RWPE1 (cell line): ENCODE measurements around the gene MARCHF9.

Experiments used
- CTCF ChIA-PET: fragments of 350-600 bp; sonication (Branson Sonifier 250); formaldehyde crosslinking; extraction: SDS; loops from one replicate; lab custom pipeline; 2021; lab: Yijun Ruan, JAX
- POLR2A ChIA-PET: fragments of 400-600 bp; formaldehyde crosslinking; extraction: SDS; loops from one replicate; lab custom pipeline; 2020; ENCODE audit warnings: antibody characterized with exemption; ENCODE audit not compliant: low non-redundant PET; lab: Yijun Ruan, JAX
- DNase-seq: peaks from one replicate; pipeline ENCODE4 v3.0.0; 2012; ENCODE audit warnings: low spot score
- H3K27ac ChIP-seq: fragments of 450-650 bp; 2 replicates; pipeline ENCODE4 v1.5.1; 2017
- CTCF ChIP-seq: fragments of 450-650 bp; conservative IDR thresholded peaks from 2 replicates; pipeline ENCODE4 v1.5.1; 2017; ENCODE audit warnings: low read depth, mild to moderate bottlenecking

Gene MARCHF9

GRCh38 chr12:57765698-57766463 is 11.0 kb downstream of the MARCHF9 start:
- ChIA-PET CTCF (interaction anchor here (0.6 to 2.3 kb wide), 6 partner anchors 7 to 141 kb away, joined by 3 to 9 read pairs (median 4); partner anchors contain the start of gene TSFM), POLR2A (no interaction called here)
- no peak for DNase-seq

GRCh38 chr12:57766464-57767304 is 11.8 kb downstream of the MARCHF9 start, which contains the start of gene CYP27B1:
TSS of gene CYP27B1 (minus strand) at chr12:57767078. CDS start at chr12:57767041, 37 bp downstream.
- TF ChIP-seq CTCF: no peak
- H3K27ac ChIP-seq: peak within 1 kb of the TSS; percentile 89
- peak; percentile 68 for DNase-seq
- ChIA-PET CTCF (interaction anchor here (0.6 to 2.3 kb wide), 6 partner anchors 8 to 762 kb away, joined by 3 to 9 read pairs (median 4); partner anchors contain the start of gene TSFM), POLR2A (no interaction called here)

More at GRCh38 chr12:57765698-57766463, 11.0 kb downstream of the MARCHF9 start:
- no peak for TF ChIP-seq CTCF
- H3K27ac ChIP-seq: peak overlapping the region; percentile 89

- POLR2A ChIA-PET: no interaction called here
- DNase-seq: no peak
- peak overlapping the region; percentile 89 for H3K27ac ChIP-seq
- CTCF ChIA-PET: interaction anchor here (0.6 to 2.3 kb wide), 3 partner anchors 9 to 761 kb away, joined by 3 to 9 read pairs (median 3); partner anchors contain the start of gene TSFM
- TF ChIP-seq CTCF: no peak
These were observed 12.4 kb downstream of the MARCHF9 start for GRCh38 chr12:57767305-57767698.

- CTCF ChIA-PET: interaction anchor here (2.3 kb wide), 1 partner anchor 15 kb away, joined by 9 read pairs; the partner anchor contains the start of gene TSFM
- TF ChIP-seq CTCF: no peak
These were observed 13.0 kb downstream of the MARCHF9 start for GRCh38 chr12:57767876-57768275.

GRCh38 chr12:57769594-57769993 is 14.7 kb downstream of the MARCHF9 start:
- TF ChIP-seq CTCF: no peak
- peak overlapping the region; percentile 18 for H3K27ac ChIP-seq
- ChIA-PET POLR2A (no interaction called here), CTCF (no interaction called here)
- DNase-seq: no peak

More at GRCh38 chr12:57767876-57768275, 13.0 kb downstream of the MARCHF9 start:
- DNase-seq: no peak
- POLR2A ChIA-PET: no interaction called here
- peak overlapping the region; percentile 89 for H3K27ac ChIP-seq

- DNase-seq: no peak
- no peak for TF ChIP-seq CTCF
- ChIA-PET POLR2A (no interaction called here), CTCF (interaction anchor here (1.0 kb wide), 1 partner anchor 14 kb away, joined by 5 read pairs; no protein-coding TSS in a partner anchor)
- peak overlapping the region; percentile 96 for H3K27ac ChIP-seq
These were observed 15.8 kb downstream of the MARCHF9 start for GRCh38 chr12:57770734-57771133.
